Central memory CD4-positive, alpha-beta T cell (primary cell): ENCODE measurements around the gene CCND3.
A peak's percentile ranks its signal among the peaks of the same experiment; 100 is the strongest.

Experiments used
- DNase-seq: peaks from one replicate; pipeline ENCODE4 v3.0.0; 2022

The CCND3 gene

GRCh38 chr6:41920921-41921711 is 20.5 kb downstream of the CCND3 start, which contains the start of the genes BYSL and MED20:
Gene BYSL, plus strand, starts transcription at chr6:41921499. Its CDS starts 64 bp downstream, at chr6:41921563.
Gene MED20, minus strand, starts transcription at chr6:41921139. Its CDS starts 121 bp downstream, at chr6:41921018.
- peak; percentile 94 for DNase-seq

GRCh38 chr6:41917528-41917927 is 24.1 kb downstream of the CCND3 start:
- DNase-seq: no peak

GRCh38 chr6:41914869-41915530 is 26.6 kb downstream of the CCND3 start:
- DNase-seq: no peak

GRCh38 chr6:41914343-41914742 is 27.3 kb downstream of the CCND3 start:
- no peak for DNase-seq

GRCh38 chr6:41909727-41910126 is 31.9 kb downstream of the CCND3 start:
- DNase-seq: no peak

- peak; percentile 52 for DNase-seq
Measured at GRCh38 chr6:41901882-41902519, 39.6 kb downstream of the CCND3 start.

- no peak for DNase-seq
Measured at GRCh38 chr6:41900861-41901260, 40.7 kb downstream of the CCND3 start.

GRCh38 chr6:41896281-41896680 is 45.3 kb downstream of the CCND3 start:
- no peak for DNase-seq

GRCh38 chr6:41895300-41896233 is 46.0 kb downstream of the CCND3 start, which contains the start of gene USP49:
Gene USP49, minus strand, starts transcription at chr6:41895375. Its CDS starts 88,392 bp downstream, at chr6:41806983.
- peak; percentile 84 for DNase-seq

GRCh38 chr6:41894366-41895299 is 47.0 kb downstream of the CCND3 start:
- DNase-seq: no peak

GRCh38 chr6:41892921-41893564 is 48.6 kb downstream of the CCND3 start:
- no peak for DNase-seq

- DNase-seq: no peak
Measured at GRCh38 chr6:41887331-41887751, 54.3 kb downstream of the CCND3 start.

- no peak for DNase-seq
Measured at GRCh38 chr6:41885930-41886329, 55.7 kb downstream of the CCND3 start.

GRCh38 chr6:41884957-41885356 is 56.7 kb downstream of the CCND3 start:
- DNase-seq: no peak
